Measurements from ENCODE around the gene EID2B. TPM values are rescaled to one million over a fixed set of nuclear protein-coding genes. Genes with fewer than 3 reads are reported as not detected.

EID2B gene
- total and polyA plus RNA-seq, 10 of the 15 experiments (the other 5 are each of a cell fraction or from before 2014, with no cell fraction given) = 2.9 to 10.1 (median 5.0) TPM

GRCh38 chr19:39516270-39516669 lies 16.4 kb downstream of the EID2B start:
- peaks cover 9 to 22% of the 10 kb centered on the region in 2 experiments for H3K27me3 ChIP-seq (replicated peaks in 1 of 2; ENCODE audit: control insufficient read depth in 2 of 2, insufficient read depth in 2 of 2, low read length in 1 of 2)
- H3K36me3 ChIP-seq (ENCODE audit: control insufficient read depth in 2 of 2, insufficient read depth in 2 of 2, low read length in 1 of 2) = no peaks in the 10 kb centered on the region
- ChIA-PET RAD21 (ENCODE audit: unreplicated experiment) (no interaction called here), SMC1A (ENCODE audit: uncharacterized antibody, unreplicated experiment) (no interaction called here), CTCF (no interaction called here), POLR2A (interaction anchor here (0.5 kb wide), 1 partner anchor 886 kb away, joined by 5 read pairs; no protein-coding TSS in a partner anchor)
- peak overlapping the region; percentile 36; the same call in 1 of the 2 replicates for H3K4me3 ChIP-seq
- no peaks in the 10 kb centered on the region for H3K9me3 ChIP-seq (replicated peaks; ENCODE audit: control insufficient read depth, insufficient read depth, low read length)
- H3K9ac ChIP-seq (ENCODE audit: control insufficient read depth, insufficient read depth, low read length) = no peak overlapping the region
- peak; percentile 20; the same call in 1 of the 2 replicates for TF ChIP-seq RUNX3 (IDR thresholded peaks at IDR 0.05; ENCODE audit: low read length)
- no peak for TF ChIP-seq CHD1 (IDR thresholded peaks at IDR 0.05; ENCODE audit: low read depth, low read length)
- TF ChIP-seq SPI1 (IDR thresholded peaks at IDR 0.05; ENCODE audit: borderline replicate concordance, insufficient read depth, low read depth, low read length) = peak; percentile 64; the same call in 1 of the 2 replicates
- in situ Hi-C loops (cut with MboI) (no loop called here), intact Hi-C loops (cut with micrococcal nuclease; ENCODE audit: unreplicated experiment) (no loop called here)
- H3K4me1 ChIP-seq (ENCODE audit: control insufficient read depth, insufficient read depth, low read length) = peaks cover 11% of the 10 kb centered on the region
- DNase-seq (ENCODE audit: low read depth, low spot score) (no peak), ATAC-seq (peak; percentile 66), FAIRE-seq (no peak)
- no peaks in the 10 kb centered on the region for H3K79me2 ChIP-seq (ENCODE audit: control insufficient read depth, insufficient read depth, low read length)
- WGBS (ENCODE audit: insufficient coverage, insufficient replicate concordance, low lambda C conversion rate, missing lambda C conversion rate) = 20% methylated on average over 5 of the region's 6 CpGs
- no peak overlapping the region for H3K27ac ChIP-seq (ENCODE audit: control insufficient read depth, insufficient read depth)
- H2AFZ ChIP-seq (ENCODE audit: control insufficient read depth, low read depth, low read length) = no peak overlapping the region; the same call in 1 of the 2 replicates
- no TSS peak for BruUV-seq (replicated peaks)
- H3K4me2 ChIP-seq (ENCODE audit: control insufficient read depth, insufficient read depth) = peak overlapping the region; percentile 69
- H4K20me1 ChIP-seq (ENCODE audit: control insufficient read depth, insufficient read depth) = no peaks in the 10 kb centered on the region

GRCh38 chr19:39515551-39516191 lies 17.0 kb downstream of the EID2B start:
- ATAC-seq (no peak), DNase-seq (ENCODE audit: low read depth, low spot score) (no peak), FAIRE-seq (no peak)
- H3K36me3 ChIP-seq (ENCODE audit: control insufficient read depth in 2 of 2, insufficient read depth in 2 of 2, low read length in 1 of 2) = no peaks in the 10 kb centered on the region
- no peak overlapping the region for H3K9ac ChIP-seq (ENCODE audit: control insufficient read depth, insufficient read depth, low read length)
- H3K4me3 ChIP-seq = peak overlapping the region; percentile 36; the same call in 1 of the 2 replicates
- SMC1A ChIA-PET (ENCODE audit: uncharacterized antibody, unreplicated experiment) = no interaction called here
- in situ Hi-C loops (cut with MboI) = no loop called here
- H3K9me3 ChIP-seq (replicated peaks; ENCODE audit: control insufficient read depth, insufficient read depth, low read length) = no peaks in the 10 kb centered on the region
- CTCF ChIA-PET = no interaction called here
- no peak overlapping the region for H2AFZ ChIP-seq (ENCODE audit: control insufficient read depth, low read depth, low read length)
- no peak for TF ChIP-seq ASH2L (IDR thresholded peaks at IDR 0.05; ENCODE audit: borderline replicate concordance, low read depth)
- no peak for TF ChIP-seq TBL1XR1 (IDR thresholded peaks at IDR 0.05; ENCODE audit: low read depth, low read length)
- TF ChIP-seq SIN3A (IDR thresholded peaks at IDR 0.05; ENCODE audit: low read depth, low read length) = no peak
- no peak for TF ChIP-seq KLF5 (IDR thresholded peaks at IDR 0.05; ENCODE audit: partially characterized antibody)
- TF ChIP-seq TARDBP (IDR thresholded peaks at IDR 0.05; ENCODE audit: borderline replicate concordance) = no peak
- TF ChIP-seq SUZ12 (IDR thresholded peaks at IDR 0.05; ENCODE audit: unreplicated experiment) = peak; percentile 22
- TF ChIP-seq IKZF1 (conservative IDR thresholded peaks at IDR 0.05) = no peak
- peak overlapping the region; percentile 69 for H3K4me2 ChIP-seq (ENCODE audit: control insufficient read depth, insufficient read depth)
- RAD21 ChIA-PET (ENCODE audit: unreplicated experiment) = no interaction called here
- no peaks in the 10 kb centered on the region for H3K79me2 ChIP-seq (ENCODE audit: control insufficient read depth, insufficient read depth, low read length)
- WGBS (ENCODE audit: insufficient coverage, insufficient replicate concordance, low lambda C conversion rate, missing lambda C conversion rate) = 26% methylated on average over 42 of the region's 44 CpGs
- POLR2A ChIA-PET = interaction anchor here (0.5 kb wide), 1 partner anchor 886 kb away, joined by 5 read pairs; no protein-coding TSS in a partner anchor
- H3K27ac ChIP-seq (ENCODE audit: control insufficient read depth, insufficient read depth) = no peak overlapping the region
- intact Hi-C loops (cut with micrococcal nuclease; ENCODE audit: unreplicated experiment) = no loop called here
- peaks cover 11% of the 10 kb centered on the region for H3K4me1 ChIP-seq (ENCODE audit: control insufficient read depth, insufficient read depth, low read length)
- H3K27me3 ChIP-seq (replicated peaks in 1 of 2; ENCODE audit: control insufficient read depth in 2 of 2, insufficient read depth in 2 of 2, low read length in 1 of 2) = peaks cover 9 to 22% of the 10 kb centered on the region in 2 experiments
- H4K20me1 ChIP-seq (ENCODE audit: control insufficient read depth, insufficient read depth) = no peaks in the 10 kb centered on the region
- no TSS peak for BruUV-seq (replicated peaks)
